BJ (cell line): ENCODE data around the gene B3GAT1. TPM values are rescaled to one million over a fixed set of nuclear protein-coding genes. Genes with fewer than 3 reads are reported as not detected.

Experiments
- CTCF ChIA-PET: fragments of 350-600 bp; formaldehyde crosslinking; extraction: SDS; loops from one replicate; lab custom pipeline; 2021; ENCODE audit warnings: antibody characterized with exemption, inconsistent platforms; lab: Yijun Ruan, JAX
- POLR2A ChIA-PET: fragments of 300-600 bp; sonication (Branson Sonifier 250); formaldehyde crosslinking; extraction: SDS; loops from one replicate; lab custom pipeline; 2021; ENCODE audit warnings: antibody characterized with exemption; lab: Charles Lee
- DNase-seq: peaks from one replicate; pipeline ENCODE4 v3.0.0-alpha.2; 2011; ENCODE audit warnings: low read depth
- H3K27me3 ChIP-seq: 2 replicates; pipeline ENCODE4 v1.6.0; 2011; ENCODE audit warnings: low read length; ENCODE audit not compliant: control insufficient read depth, insufficient read depth
- H3K36me3 ChIP-seq: 2 replicates; pipeline ENCODE4 v1.5.1; 2011; ENCODE audit warnings: low read length; ENCODE audit not compliant: control insufficient read depth, insufficient read depth
- H3K4me3 ChIP-seq: 2 replicates; pipeline ENCODE4 v1.5.1; 2011; ENCODE audit warnings: low read depth, mild to moderate bottlenecking, control low read depth, low read length
- CTCF ChIP-seq: IDR thresholded peaks from 2 replicates; pipeline ENCODE4 v1.5.1; 2011; ENCODE audit warnings: low read depth, mild to moderate bottlenecking, control low read depth, inconsistent platforms, low read length, moderate library complexity; ENCODE audit not compliant: insufficient read depth
- polyA plus RNA-seq: library from polyadenylated mRNA; depleted of rRNA; stranded (reverse); fragments of >200 nt; gene quantifications from 2 replicates; pipeline ENCODE4 v1.2.3, GENCODE V29; 2011

B3GAT1 gene
- polyA plus RNA-seq, 1 experiment, result not detected

GRCh38 chr11:134417871-134418840, 6.1 kb upstream of the B3GAT1 start:
- Histone ChIP-seq H3K36me3 (no peaks in the 10 kb centered on the region), H3K27me3 (peaks cover 6% of the 10 kb centered on the region), H3K4me3 (no peak overlapping the region)
- ChIA-PET CTCF (no interaction called here), POLR2A (no interaction called here)
- no peak for DNase-seq
- TF ChIP-seq CTCF, result no peak

GRCh38 chr11:134416726-134417125, 4.7 kb upstream of the B3GAT1 start:
- CTCF ChIA-PET, result interaction anchor here (0.6 kb wide), 1 partner anchor 452 kb away, joined by 3 read pairs; no protein-coding TSS in a partner anchor
- POLR2A ChIA-PET, result no interaction called here
- no peak overlapping the region for H3K4me3 ChIP-seq
- no peak for DNase-seq
- TF ChIP-seq CTCF, result no peak
- no peaks in the 10 kb centered on the region for H3K36me3 ChIP-seq
- peaks cover 9% of the 10 kb centered on the region for H3K27me3 ChIP-seq

- ChIA-PET POLR2A (no interaction called here), CTCF (no interaction called here)
- DNase-seq, result no peak
- no peak overlapping the region for H3K4me3 ChIP-seq
- no peaks in the 10 kb centered on the region for H3K36me3 ChIP-seq
- TF ChIP-seq CTCF, result no peak
- H3K27me3 ChIP-seq, result peaks cover 20% of the 10 kb centered on the region
Observed at GRCh38 chr11:134414766-134415765, 3.0 kb upstream of the B3GAT1 start.

GRCh38 chr11:134413826-134414731, 2.0 kb upstream of the B3GAT1 start:
- TF ChIP-seq CTCF, result no peak
- DNase-seq, result no peak
- no peaks in the 10 kb centered on the region for H3K36me3 ChIP-seq
- ChIA-PET POLR2A (no interaction called here), CTCF (no interaction called here)
- no peak overlapping the region for H3K4me3 ChIP-seq
- H3K27me3 ChIP-seq, result peaks cover 20% of the 10 kb centered on the region
